ENCODE data around the gene OGFOD3.
"Not testable (repeated sequence)": the region's sequence is repeated elsewhere in the genome, so short reads cannot be mapped to it uniquely, and the experiment has no call there.

The OGFOD3 gene

GRCh38 chr17:82414548-82415281 lies 3.7 kb downstream of the OGFOD3 start:
- TF ChIP-seq JUND (IDR thresholded peaks at IDR 0.05; ENCODE audit: low read depth) = no peak
- in situ Hi-C loops (cut with HindIII; ENCODE audit: low pct_unique_long_range_greater_than_20kb, low sequenced_read_pairs) = loop anchor here (10.0 kb wide), 1 partner anchor 70 kb away; no protein-coding TSS in a partner anchor
- DNase-seq (ENCODE audit: low read depth in 1 of 2, low spot score in 1 of 2) = peak; percentile 88 to 98

- in situ Hi-C loops (cut with HindIII; ENCODE audit: low pct_unique_long_range_greater_than_20kb, low sequenced_read_pairs) = loop anchor here (10.0 kb wide), 1 partner anchor 68 kb away; no protein-coding TSS in a partner anchor
- DNase-seq (ENCODE audit: low read depth in 1 of 2, low spot score in 1 of 2) = no peak
- TF ChIP-seq JUND (IDR thresholded peaks at IDR 0.05; ENCODE audit: low read depth) = no peak
Measured at GRCh38 chr17:82412535-82413520, 5.6 kb downstream of the OGFOD3 start.

- not testable (repeated sequence) for DNase-seq (ENCODE audit: low read depth in 1 of 2, low spot score in 1 of 2)
- in situ Hi-C loops (cut with HindIII; ENCODE audit: low pct_unique_long_range_greater_than_20kb, low sequenced_read_pairs) = loop anchor here (10.0 kb wide), 1 partner anchor 67 kb away; no protein-coding TSS in a partner anchor
Measured at GRCh38 chr17:82412081-82412480, 6.3 kb downstream of the OGFOD3 start.

GRCh38 chr17:82411396-82412053 lies 6.9 kb downstream of the OGFOD3 start:
- in situ Hi-C loops (cut with HindIII; ENCODE audit: low pct_unique_long_range_greater_than_20kb, low sequenced_read_pairs) = loop anchor here (10.0 kb wide), 1 partner anchor 67 kb away; no protein-coding TSS in a partner anchor
- DNase-seq (ENCODE audit: low read depth in 1 of 2, low spot score in 1 of 2) = no peak
- no peak for TF ChIP-seq JUND (IDR thresholded peaks at IDR 0.05; ENCODE audit: low read depth)

- no peak for DNase-seq (ENCODE audit: low read depth in 1 of 2, low spot score in 1 of 2)
- TF ChIP-seq JUND (IDR thresholded peaks at IDR 0.05; ENCODE audit: low read depth) = no peak
- in situ Hi-C loops (cut with HindIII; ENCODE audit: low pct_unique_long_range_greater_than_20kb, low sequenced_read_pairs) = loop anchor here (10.0 kb wide), 1 partner anchor 65 kb away; no protein-coding TSS in a partner anchor
Measured at GRCh38 chr17:82410014-82410716, 8.2 kb downstream of the OGFOD3 start.

- no peak for TF ChIP-seq JUND (IDR thresholded peaks at IDR 0.05; ENCODE audit: low read depth)
- in situ Hi-C loops (cut with HindIII; ENCODE audit: low pct_unique_long_range_greater_than_20kb, low sequenced_read_pairs) = no loop called here
- no peak for DNase-seq (ENCODE audit: low read depth in 1 of 2, low spot score in 1 of 2)
Measured at GRCh38 chr17:82408938-82409318, 9.5 kb downstream of the OGFOD3 start.

GRCh38 chr17:82408288-82408937 lies 10.0 kb downstream of the OGFOD3 start:
- DNase-seq (ENCODE audit: low read depth in 1 of 2, low spot score in 1 of 2) = no peak
- in situ Hi-C loops (cut with HindIII; ENCODE audit: low pct_unique_long_range_greater_than_20kb, low sequenced_read_pairs) = no loop called here
- no peak for TF ChIP-seq JUND (IDR thresholded peaks at IDR 0.05; ENCODE audit: low read depth)

GRCh38 chr17:82407255-82407654 lies 11.1 kb downstream of the OGFOD3 start:
- no peak for DNase-seq (ENCODE audit: low read depth in 1 of 2, low spot score in 1 of 2)
- no peak for TF ChIP-seq JUND (IDR thresholded peaks at IDR 0.05; ENCODE audit: low read depth)
- in situ Hi-C loops (cut with HindIII; ENCODE audit: low pct_unique_long_range_greater_than_20kb, low sequenced_read_pairs) = no loop called here

- in situ Hi-C loops (cut with HindIII; ENCODE audit: low pct_unique_long_range_greater_than_20kb, low sequenced_read_pairs) = no loop called here
- TF ChIP-seq JUND (IDR thresholded peaks at IDR 0.05; ENCODE audit: low read depth) = no peak
- DNase-seq (ENCODE audit: low read depth in 1 of 2, low spot score in 1 of 2) = no peak
Measured at GRCh38 chr17:82406131-82406671, 12.2 kb downstream of the OGFOD3 start.

GRCh38 chr17:82405051-82405450 lies 13.3 kb downstream of the OGFOD3 start:
- TF ChIP-seq JUND (IDR thresholded peaks at IDR 0.05; ENCODE audit: low read depth) = no peak
- in situ Hi-C loops (cut with HindIII; ENCODE audit: low pct_unique_long_range_greater_than_20kb, low sequenced_read_pairs) = no loop called here
- no peak for DNase-seq (ENCODE audit: low read depth in 1 of 2, low spot score in 1 of 2)
